B cell (primary cell): ENCODE measurements around the gene IL13RA1. TPM values are rescaled to one million over a fixed set of nuclear protein-coding genes. Genes with fewer than 3 reads are reported as not detected.

ENCODE experiments used
- ATAC-seq: fragments of 200-7000 bp; cut with Tn5 transposase; one replicate; pipeline ENCODE4 v1.10.0; 2021; ENCODE audit warnings: low read depth, mild to moderate bottlenecking, moderate number of reproducible peaks, moderate library complexity
- CTCF ChIA-PET: fragments of 350-600 bp; sonication (Branson Sonifier 250); formaldehyde crosslinking; loops from one replicate; lab custom pipeline; 2021; ENCODE audit warnings: antibody characterized with exemption, inconsistent platforms; lab: Charles Lee
- POLR2A ChIA-PET: fragments of 350-600 bp; sonication (Branson Sonifier 250); formaldehyde crosslinking; loops from one replicate; lab custom pipeline; 2021; ENCODE audit warnings: antibody characterized with exemption; lab: Charles Lee
- DNase-seq: peaks from one replicate; pipeline ENCODE4 v3.0.0; 2013
- H2AFZ ChIP-seq: 2 replicates; pipeline ENCODE4 v1.6.1; 2012; ENCODE audit warnings: mild to moderate bottlenecking, low read depth, low read length; ENCODE audit not compliant: insufficient read depth, poor library complexity, severe bottlenecking
- H3K27ac ChIP-seq, 2 donors: 1 replicate in 1 of 2; 2 replicates in 1 of 2; pipeline ENCODE4 v1.5.1; 2012 to 2013; ENCODE audit warnings: low read length in 2 of 2, mild to moderate bottlenecking in 2 of 2, moderate library complexity in 1 of 2
- H3K27me3 ChIP-seq, 4 experiments: fragments of 200-600 bp in 1 of 4; sonication (generic) in 1 of 4; replicated peaks in 1 of 4; 1 replicate in 2 of 4; 2 replicates in 2 of 4; pipeline versions ENCODE4 v1.6.1 to v1.7.0; 2013 to 2016; ENCODE audit warnings: low read length in 3 of 4, mild to moderate bottlenecking in 2 of 4, mixed read lengths in 1 of 4, moderate library complexity in 1 of 4; ENCODE audit not compliant: insufficient read depth in 4 of 4, control insufficient read depth in 3 of 4; ENCODE audit errors: control extremely low read depth in 1 of 4
- H3K36me3 ChIP-seq, 2 experiments: replicated peaks in 1 of 2; 1 replicate in 1 of 2; 2 replicates in 1 of 2; pipeline versions ENCODE4 v1.6.1 to v1.7.1; 2013; ENCODE audit warnings: low read length in 1 of 2; ENCODE audit not compliant: insufficient read depth in 2 of 2, control insufficient read depth in 1 of 2; ENCODE audit errors: control extremely low read depth in 1 of 2, extremely low read depth in 1 of 2
- H3K4me1 ChIP-seq, 2 donors: fragments of 200-600 bp in 1 of 2; sonication (generic) in 1 of 2; 1 replicate in 1 of 2; 2 replicates in 1 of 2; pipeline versions ENCODE4 v1.5.1 to v1.6.1; 2013 to 2017; ENCODE audit warnings: low read length in 2 of 2; ENCODE audit not compliant: control insufficient read depth in 2 of 2, insufficient read depth in 2 of 2
- H3K4me2 ChIP-seq: replicated peaks from 2 replicates; pipeline ENCODE3; 2012; ENCODE audit warnings: mild to moderate bottlenecking, low read depth, low read length; ENCODE audit not compliant: poor library complexity, severe bottlenecking
- H3K4me3 ChIP-seq, 5 experiments: fragments of 200-600 bp in 1 of 5; sonication (generic) in 1 of 5; 1 replicate in 3 of 5; 2 replicates in 2 of 5; pipeline versions ENCODE4 v1.5.1 to v1.7.0; 2011 to 2016; ENCODE audit warnings: low read length in 4 of 5, mild to moderate bottlenecking in 4 of 5, low read depth in 2 of 5, control low read depth in 1 of 5, moderate library complexity in 1 of 5; ENCODE audit not compliant: insufficient read depth in 1 of 5; ENCODE audit errors: control extremely low read depth in 1 of 5, extremely low read depth in 1 of 5
- H3K79me2 ChIP-seq: fragments of 200-600 bp; sonication (generic); one replicate; pipeline ENCODE4 v1.6.0; 2016; ENCODE audit warnings: low read length; ENCODE audit not compliant: control insufficient read depth, insufficient read depth
- H3K9ac ChIP-seq: fragments of 200-600 bp; sonication (generic); 2 replicates; pipeline ENCODE4 v1.6.1; 2017; ENCODE audit warnings: mild to moderate bottlenecking, low read length, moderate library complexity
- H3K9me3 ChIP-seq, 3 donors: one replicate each; pipeline versions ENCODE4 v1.6.1 to v1.7.1; 2013; ENCODE audit warnings: low read length in 2 of 3; ENCODE audit not compliant: control insufficient read depth in 2 of 3, insufficient read depth in 1 of 3; ENCODE audit errors: control extremely low read depth in 1 of 3
- H4K20me1 ChIP-seq: 2 replicates; pipeline ENCODE4 v1.6.0; 2012; ENCODE audit warnings: mild to moderate bottlenecking, low read length; ENCODE audit not compliant: insufficient read depth, control insufficient read depth, poor library complexity, severe bottlenecking
- H3K27ac Mint-ChIP-seq: one replicate; pipeline ENCODE4 v1.8.0; 2021; ENCODE audit warnings: mixed read lengths
- H3K27me3 Mint-ChIP-seq: one replicate; pipeline ENCODE4 v1.8.0; 2021; ENCODE audit warnings: mixed read lengths
- H3K4me1 Mint-ChIP-seq: one replicate; pipeline ENCODE4 v1.8.0; 2021; ENCODE audit warnings: mixed read lengths
- H3K4me3 Mint-ChIP-seq: one replicate; pipeline ENCODE4 v1.8.0; 2021; ENCODE audit warnings: mixed read lengths
- H3K9me3 Mint-ChIP-seq: one replicate; pipeline ENCODE4 v1.8.0; 2022; ENCODE audit warnings: mixed read lengths; ENCODE audit not compliant: insufficient read depth
- EZH2 ChIP-seq: IDR thresholded peaks from 2 replicates; pipeline ENCODE4 v1.6.1; 2012; ENCODE audit warnings: borderline replicate concordance, low read depth, mild to moderate bottlenecking, moderate library complexity, low read length; ENCODE audit not compliant: insufficient read depth, poor library complexity, severe bottlenecking
- WGBS: methylation state at CpG from one replicate; pipeline ENCODE4 v1.1.5; 2013; ENCODE audit warnings: missing lambda C conversion rate; ENCODE audit not compliant: insufficient coverage; 5-methylcytosine and 5-hydroxymethylcytosine counted together
- intact Hi-C: fragments of 100-400 bp; cut with micrococcal nuclease; formaldehyde crosslinking; loops from one replicate; pipeline ENCODE4 v1.10.0; 2022
- polyA plus RNA-seq: library from polyadenylated mRNA; depleted of rRNA; stranded (reverse); fragments of >200 nt; gene quantifications from 2 replicates; pipeline ENCODE4 v1.2.3, GENCODE V29; 2012
- total RNA-seq, 2 donors: library from RNA; stranded (reverse); fragments of 120-200 nt in 1 of 2; gene quantifications; 1 replicate in 1 of 2; 2 replicates in 1 of 2; pipeline versions ENCODE4 v1.2.3 to v1.2.4, GENCODE V29; 2013 to 2022
- TF ChIP-seq, protein P1 (sequence below): fragments of 200-600 bp; IDR thresholded peaks from one replicate; pipeline ENCODE4 v1.8.0; 2022; ENCODE audit warnings: antibody characterized with exemption, mild to moderate bottlenecking

IL13RA1 gene
- total and polyA plus RNA-seq, 2 donors (not counting 1 experiment from before 2014, with no cell fraction given) = 9.2 to 36.1 TPM

DNA sequence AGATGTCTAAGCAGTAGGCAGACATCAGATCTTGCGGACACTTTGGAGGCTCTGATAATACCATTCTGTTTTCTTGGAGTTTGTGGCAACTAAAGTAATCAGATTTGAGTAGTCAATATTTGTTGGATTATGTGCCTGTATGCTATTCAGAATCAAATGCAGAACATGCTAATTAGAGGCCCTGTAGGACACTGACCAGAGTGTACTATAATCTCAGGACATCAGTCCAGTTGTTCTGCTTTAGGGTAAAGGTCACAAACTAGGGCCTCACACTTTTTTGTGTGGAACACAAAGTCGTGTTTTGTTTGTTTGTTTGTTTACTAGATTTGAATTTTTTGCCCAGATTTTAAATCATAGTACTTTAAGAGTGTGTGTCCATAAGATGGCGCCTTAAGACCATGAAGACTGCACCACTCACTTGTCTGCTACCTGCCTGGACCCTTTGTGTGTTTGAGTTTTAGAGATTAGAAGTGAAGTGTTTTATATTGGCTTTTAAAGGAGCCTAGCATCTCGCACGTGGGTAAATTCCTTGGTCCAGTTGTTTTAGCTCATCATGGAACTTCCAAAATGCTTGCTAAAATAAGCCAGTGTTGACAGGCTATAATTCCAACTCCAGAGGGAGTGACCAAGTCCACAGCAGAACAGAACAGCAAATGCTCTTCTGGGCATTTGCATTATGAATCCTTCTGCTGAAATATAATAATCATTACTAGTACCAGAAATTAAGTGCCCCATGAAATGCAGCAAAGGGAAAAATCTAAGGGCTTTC lies 34.7 kb downstream of the IL13RA1 start:
- H3K4me2 ChIP-seq = no peak overlapping the region
- Mint-ChIP-seq H3K9me3 (no peaks in the 10 kb centered on the region), H3K27ac (no peak overlapping the region), H3K27me3 (no peaks in the 10 kb centered on the region), H3K4me3 (no peak overlapping the region), H3K4me1 (peaks cover 6% of the 10 kb centered on the region)
- POLR2A ChIA-PET = no interaction called here
- H3K9me3 ChIP-seq = no peaks in the 10 kb centered on the region
- H2AFZ ChIP-seq = no peak overlapping the region
- ATAC-seq = no peak
- TF ChIP-seq, protein P1, sequence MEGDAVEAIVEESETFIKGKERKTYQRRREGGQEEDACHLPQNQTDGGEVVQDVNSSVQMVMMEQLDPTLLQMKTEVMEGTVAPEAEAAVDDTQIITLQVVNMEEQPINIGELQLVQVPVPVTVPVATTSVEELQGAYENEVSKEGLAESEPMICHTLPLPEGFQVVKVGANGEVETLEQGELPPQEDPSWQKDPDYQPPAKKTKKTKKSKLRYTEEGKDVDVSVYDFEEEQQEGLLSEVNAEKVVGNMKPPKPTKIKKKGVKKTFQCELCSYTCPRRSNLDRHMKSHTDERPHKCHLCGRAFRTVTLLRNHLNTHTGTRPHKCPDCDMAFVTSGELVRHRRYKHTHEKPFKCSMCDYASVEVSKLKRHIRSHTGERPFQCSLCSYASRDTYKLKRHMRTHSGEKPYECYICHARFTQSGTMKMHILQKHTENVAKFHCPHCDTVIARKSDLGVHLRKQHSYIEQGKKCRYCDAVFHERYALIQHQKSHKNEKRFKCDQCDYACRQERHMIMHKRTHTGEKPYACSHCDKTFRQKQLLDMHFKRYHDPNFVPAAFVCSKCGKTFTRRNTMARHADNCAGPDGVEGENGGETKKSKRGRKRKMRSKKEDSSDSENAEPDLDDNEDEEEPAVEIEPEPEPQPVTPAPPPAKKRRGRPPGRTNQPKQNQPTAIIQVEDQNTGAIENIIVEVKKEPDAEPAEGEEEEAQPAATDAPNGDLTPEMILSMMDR = no peak
- TF ChIP-seq EZH2 = no peak
- H3K4me3 ChIP-seq = no peak overlapping the region
- no peaks in the 10 kb centered on the region for H3K27me3 ChIP-seq
- intact Hi-C loops = no loop called here
- CTCF ChIA-PET = interaction anchor here (1.1 to 1.5 kb wide), 2 partner anchors 10 to 46 kb away, joined by 3 read pairs; no protein-coding TSS in a partner anchor
- H3K36me3 ChIP-seq = no peaks in the 10 kb centered on the region
- H3K27ac ChIP-seq = no peak overlapping the region
- 80% methylated on average over 2 of the region's 5 CpGs for WGBS
- H3K4me1 ChIP-seq = no peaks in the 10 kb centered on the region
- DNase-seq = no peak
- no peaks in the 10 kb centered on the region for H3K79me2 ChIP-seq
- no peaks in the 10 kb centered on the region for H4K20me1 ChIP-seq
- no peak overlapping the region for H3K9ac ChIP-seq

DNA sequence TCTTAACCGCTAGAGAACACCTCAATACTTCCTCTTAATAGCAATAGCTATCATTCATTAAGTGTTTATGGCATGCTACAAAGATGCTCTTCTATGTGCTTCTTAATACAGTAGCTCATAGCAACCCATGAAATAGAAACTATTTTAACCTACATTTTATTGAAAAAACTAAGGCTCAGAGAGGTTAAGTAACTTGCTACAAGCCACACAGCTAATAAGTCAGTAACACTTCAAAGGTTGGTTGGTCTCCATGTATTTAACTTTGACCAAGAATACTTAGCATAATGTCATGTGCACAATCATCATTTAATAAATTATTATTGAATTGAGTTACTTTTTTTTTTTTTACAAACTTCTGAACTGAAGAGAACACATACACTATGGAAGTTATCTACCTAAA lies 36.1 kb downstream of the IL13RA1 start:
- Histone ChIP-seq H2AFZ (no peak overlapping the region), H3K4me1 (no peaks in the 10 kb centered on the region), H3K4me3 (no peak overlapping the region), H3K27ac (no peak overlapping the region), H3K9me3 (no peaks in the 10 kb centered on the region), H3K4me2 (no peak overlapping the region), H4K20me1 (no peaks in the 10 kb centered on the region), H3K27me3 (no peaks in the 10 kb centered on the region), H3K79me2 (no peaks in the 10 kb centered on the region), H3K9ac (no peak overlapping the region), H3K36me3 (no peaks in the 10 kb centered on the region)
- Mint-ChIP-seq H3K9me3 (no peaks in the 10 kb centered on the region), H3K4me1 (peaks cover 5% of the 10 kb centered on the region), H3K27me3 (no peaks in the 10 kb centered on the region), H3K27ac (no peak overlapping the region), H3K4me3 (no peak overlapping the region)
- ChIA-PET CTCF (interaction anchor here (0.7 to 1.5 kb wide), 2 partner anchors 45 to 161 kb away, joined by 3 to 4 read pairs; no protein-coding TSS in a partner anchor), POLR2A (no interaction called here)
- no peak for ATAC-seq
- TF ChIP-seq, protein P1 = no peak
- no peak for TF ChIP-seq EZH2
- intact Hi-C loops = no loop called here
- DNase-seq = no peak
- no CpG with 5 or more reads among the region's 1 CpG for WGBS
